ENCODE results near the gene IL27RA. TPM values are rescaled to one million over a fixed set of nuclear protein-coding genes. Genes with fewer than 3 reads are reported as not detected.

Gene IL27RA
- total RNA-seq, 2 experiments from 2014 or later = 25.0 to 26.7 TPM

DNA sequence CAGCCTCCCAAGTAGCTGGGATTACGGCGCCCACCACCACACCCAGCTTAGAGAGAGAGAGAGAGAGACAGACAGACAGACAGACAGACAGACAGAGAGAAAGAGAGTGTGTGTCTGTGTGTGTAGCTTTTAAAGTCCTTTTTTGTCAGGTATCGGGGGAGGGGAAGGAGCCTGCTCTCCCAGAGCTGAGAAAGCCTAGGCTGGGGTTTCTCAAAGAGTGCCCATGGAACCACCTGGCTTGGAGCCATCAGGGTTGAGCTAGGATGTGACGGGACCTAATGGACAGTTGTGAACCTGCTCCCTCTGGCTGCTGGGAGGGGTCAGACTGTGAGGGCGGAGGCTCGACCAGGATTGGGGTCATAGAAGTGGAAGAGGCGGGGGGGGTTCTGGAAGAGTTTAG lies 42.1 kb upstream of the IL27RA start:
- Mint-ChIP-seq H3K4me3 (no peak overlapping the region), H3K4me1 (ENCODE audit: low read depth) (peaks cover 62% of the 10 kb centered on the region), H3K36me3 (ENCODE audit: low read depth) (peaks cover 43% of the 10 kb centered on the region), H3K27ac (peak overlapping the region; percentile 97), H3K27me3 (no peaks in the 10 kb centered on the region), H3K9me3 (no peaks in the 10 kb centered on the region)
- DNase-seq = no peak
- H3K9me3 ChIP-seq (ENCODE audit: control insufficient read depth in 1 of 2, insufficient read depth in 1 of 2, low read length in 2 of 2) = no peaks in the 10 kb centered on the region
- no peak overlapping the region for H3K27ac ChIP-seq (ENCODE audit: low read depth in 1 of 2, low read length in 2 of 2)
- no peak overlapping the region for H3K4me3 ChIP-seq (ENCODE audit: low read length)
- ATAC-seq (ENCODE audit: poor library complexity) = no peak
- H3K36me3 ChIP-seq (ENCODE audit: insufficient read depth, low read length) = peaks cover 28% of the 10 kb centered on the region
- intact Hi-C loops (cut with DNase I, micrococcal nuclease) = loop anchor here (5.0 kb wide), 2 partner anchors 37 to 43 kb away; partner anchors contain the start of genes DCAF15 (in 1 of the 2) and IL27RA (in 1 of the 2)
- ChIA-PET CTCF (interaction anchor here (1.0 kb wide), 1 partner anchor 372 kb away, joined by 4 read pairs; no protein-coding TSS in a partner anchor), POLR2A (interaction anchor here (0.7 to 2.5 kb wide), 5 partner anchors 16 to 1076 kb away, joined by 3 to 8 read pairs (median 3); partner anchors contain the start of genes IL27RA, RFX1 and RLN3)
- no peaks in the 10 kb centered on the region for H3K27me3 ChIP-seq (ENCODE audit: control insufficient read depth in 1 of 2, insufficient read depth in 2 of 2, low read length in 2 of 2)
- H3K4me1 ChIP-seq (ENCODE audit: insufficient read depth, low read length) = peaks cover 82% of the 10 kb centered on the region
- TF ChIP-seq, protein P1, sequence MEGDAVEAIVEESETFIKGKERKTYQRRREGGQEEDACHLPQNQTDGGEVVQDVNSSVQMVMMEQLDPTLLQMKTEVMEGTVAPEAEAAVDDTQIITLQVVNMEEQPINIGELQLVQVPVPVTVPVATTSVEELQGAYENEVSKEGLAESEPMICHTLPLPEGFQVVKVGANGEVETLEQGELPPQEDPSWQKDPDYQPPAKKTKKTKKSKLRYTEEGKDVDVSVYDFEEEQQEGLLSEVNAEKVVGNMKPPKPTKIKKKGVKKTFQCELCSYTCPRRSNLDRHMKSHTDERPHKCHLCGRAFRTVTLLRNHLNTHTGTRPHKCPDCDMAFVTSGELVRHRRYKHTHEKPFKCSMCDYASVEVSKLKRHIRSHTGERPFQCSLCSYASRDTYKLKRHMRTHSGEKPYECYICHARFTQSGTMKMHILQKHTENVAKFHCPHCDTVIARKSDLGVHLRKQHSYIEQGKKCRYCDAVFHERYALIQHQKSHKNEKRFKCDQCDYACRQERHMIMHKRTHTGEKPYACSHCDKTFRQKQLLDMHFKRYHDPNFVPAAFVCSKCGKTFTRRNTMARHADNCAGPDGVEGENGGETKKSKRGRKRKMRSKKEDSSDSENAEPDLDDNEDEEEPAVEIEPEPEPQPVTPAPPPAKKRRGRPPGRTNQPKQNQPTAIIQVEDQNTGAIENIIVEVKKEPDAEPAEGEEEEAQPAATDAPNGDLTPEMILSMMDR (IDR thresholded peaks at IDR 0.05) = no peak

DNA sequence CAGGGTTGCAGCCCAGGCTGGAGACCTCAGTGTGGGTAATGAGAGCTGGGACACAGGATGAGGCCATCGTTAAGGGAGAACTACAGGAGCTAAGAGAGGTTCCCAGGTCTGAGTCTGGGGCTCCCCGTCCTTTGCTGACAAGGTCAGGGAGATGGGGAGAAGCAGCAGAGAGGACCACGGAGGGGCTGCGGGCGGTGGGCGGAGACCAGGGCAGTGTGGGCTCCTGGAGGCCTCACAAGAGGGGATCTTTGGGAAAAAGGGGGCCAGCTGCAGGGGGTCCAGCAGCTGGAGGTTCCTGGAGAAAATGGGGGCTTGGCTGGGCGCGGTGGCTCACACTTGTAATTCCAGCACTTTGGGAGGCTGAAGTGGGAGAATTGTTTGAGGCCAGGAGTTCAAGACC lies 41.5 kb upstream of the IL27RA start:
- H3K27ac ChIP-seq (ENCODE audit: low read depth in 1 of 2, low read length in 2 of 2) = no peak overlapping the region
- POLR2A ChIA-PET = interaction anchor here (0.8 to 2.5 kb wide), 4 partner anchors 11 to 42 kb away, joined by 3 to 8 read pairs (median 3); partner anchors contain the start of genes IL27RA and RFX1
- intact Hi-C loops (cut with DNase I, micrococcal nuclease) = no loop called here
- no peak overlapping the region for H3K4me3 ChIP-seq (ENCODE audit: low read length)
- no peak for ATAC-seq (ENCODE audit: poor library complexity)
- Mint-ChIP-seq H3K27ac (peak overlapping the region; percentile 97), H3K36me3 (ENCODE audit: low read depth) (peaks cover 47% of the 10 kb centered on the region), H3K4me1 (ENCODE audit: low read depth) (peaks cover 57% of the 10 kb centered on the region), H3K27me3 (no peaks in the 10 kb centered on the region), H3K4me3 (no peak overlapping the region), H3K9me3 (no peaks in the 10 kb centered on the region)
- no peaks in the 10 kb centered on the region for H3K9me3 ChIP-seq (ENCODE audit: control insufficient read depth in 1 of 2, insufficient read depth in 1 of 2, low read length in 2 of 2)
- no peak for DNase-seq
- no peaks in the 10 kb centered on the region for H3K27me3 ChIP-seq (ENCODE audit: control insufficient read depth in 1 of 2, insufficient read depth in 2 of 2, low read length in 2 of 2)
- CTCF ChIA-PET = no interaction called here
- peaks cover 30% of the 10 kb centered on the region for H3K36me3 ChIP-seq (ENCODE audit: insufficient read depth, low read length)
- TF ChIP-seq, protein P1 (IDR thresholded peaks at IDR 0.05) = no peak
- peaks cover 76% of the 10 kb centered on the region for H3K4me1 ChIP-seq (ENCODE audit: insufficient read depth, low read length)

DNA sequence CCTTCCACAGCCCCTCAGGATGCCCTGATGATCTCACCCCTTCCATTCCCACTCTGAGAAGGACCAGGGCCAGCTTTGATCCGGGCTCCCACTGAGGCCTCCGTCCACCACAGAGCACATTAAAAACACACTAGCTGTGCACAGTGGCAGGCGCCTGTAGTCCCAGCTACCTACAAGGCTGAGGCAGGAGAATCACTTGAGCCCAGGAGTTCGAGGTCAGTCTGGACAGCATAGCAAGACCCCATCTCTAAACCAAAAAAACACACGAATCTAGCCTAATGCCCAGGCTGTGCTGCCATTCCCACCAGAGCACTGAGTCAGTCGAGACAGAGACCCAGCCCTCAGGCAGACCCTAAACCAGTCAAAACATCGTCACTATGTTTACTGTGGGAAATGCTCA lies 39.5 kb upstream of the IL27RA start:
- Mint-ChIP-seq H3K27ac (peak overlapping the region; percentile 64), H3K36me3 (ENCODE audit: low read depth) (peaks cover 46% of the 10 kb centered on the region), H3K9me3 (no peaks in the 10 kb centered on the region), H3K4me3 (no peak overlapping the region), H3K27me3 (no peaks in the 10 kb centered on the region), H3K4me1 (ENCODE audit: low read depth) (peaks cover 37% of the 10 kb centered on the region)
- DNase-seq (no peak), ATAC-seq (ENCODE audit: poor library complexity) (no peak)
- H3K9me3 ChIP-seq (ENCODE audit: control insufficient read depth in 1 of 2, insufficient read depth in 1 of 2, low read length in 2 of 2) = no peaks in the 10 kb centered on the region
- peaks cover 42% of the 10 kb centered on the region for H3K36me3 ChIP-seq (ENCODE audit: insufficient read depth, low read length)
- H3K27ac ChIP-seq (ENCODE audit: low read depth in 1 of 2, low read length in 2 of 2) = no peak overlapping the region
- intact Hi-C loops (cut with DNase I, micrococcal nuclease) = no loop called here
- no peak overlapping the region for H3K4me3 ChIP-seq (ENCODE audit: low read length)
- H3K27me3 ChIP-seq (ENCODE audit: control insufficient read depth in 1 of 2, insufficient read depth in 2 of 2, low read length in 2 of 2) = no peaks in the 10 kb centered on the region
- ChIA-PET CTCF (interaction anchor here (1.8 kb wide), 1 partner anchor 11 kb away, joined by 4 read pairs; no protein-coding TSS in a partner anchor), POLR2A (interaction anchor here (2.5 kb wide), 1 partner anchor 40 kb away, joined by 8 read pairs; the partner anchor contains the start of gene IL27RA)
- TF ChIP-seq, protein P1 (IDR thresholded peaks at IDR 0.05) = no peak
- peaks cover 63% of the 10 kb centered on the region for H3K4me1 ChIP-seq (ENCODE audit: insufficient read depth, low read length)
